ENCODE measurements around the gene R3HDM4.

R3HDM4 gene

GRCh38 chr19:913080-913748, at the start of gene R3HDM4:
TSS of gene R3HDM4 (minus strand) at chr19:913219. CDS start at chr19:913157, 62 bp downstream.
- TF ChIP-seq EZH2 (IDR thresholded peaks at IDR 0.05; ENCODE audit: borderline replicate concordance, low read length) (no peak), CTCF (IDR thresholded peaks at IDR 0.05; ENCODE audit: low read length) (no peak)
- peak within 1 kb of the TSS; percentile 70; the same call in 1 of the 2 replicates for H2AFZ ChIP-seq (ENCODE audit: low read length)
- peak within 1 kb of the TSS; percentile 93 for H3K4me2 ChIP-seq (ENCODE audit: low read length)
- H3K27ac ChIP-seq (ENCODE audit: low read depth, low read length, poor library complexity, severe bottlenecking) = peak within 1 kb of the TSS; percentile 58
- no peaks in the 10 kb centered on the region for H4K20me1 ChIP-seq (ENCODE audit: insufficient read depth, low read length)
- peaks cover 3% of the 10 kb centered on the region; the same call in 1 of the 2 replicates for H3F3A ChIP-seq (ENCODE audit: insufficient read depth, low read length)
- no peaks in the 10 kb centered on the region for H3K79me2 ChIP-seq (ENCODE audit: insufficient read depth, low read length)
- H3K27me3 ChIP-seq (ENCODE audit: insufficient read depth, low read length) = peaks cover 10% of the 10 kb centered on the region; the same call in 1 of the 2 replicates
- H3K4me1 ChIP-seq (ENCODE audit: insufficient read depth, low read length, severe bottlenecking) = peaks cover 42% of the 10 kb centered on the region
- H3K9me2 ChIP-seq (ENCODE audit: low read depth, low read length) = no peaks in the 10 kb centered on the region
- H3K9me3 ChIP-seq (ENCODE audit: low read length) = no peaks in the 10 kb centered on the region
- peak within 1 kb of the TSS; percentile 87 for H3K4me3 ChIP-seq (ENCODE audit: low read depth, low read length, poor library complexity, severe bottlenecking)
- 0 out of 2 replicates have a peak, but pooled peaks cover 6% of the 10 kb centered on the region for H3K36me3 ChIP-seq (ENCODE audit: insufficient read depth, low read length)
- H3K9ac ChIP-seq (ENCODE audit: low read length) = peak within 1 kb of the TSS; percentile 92

- Histone ChIP-seq H3F3A (ENCODE audit: insufficient read depth, low read length) (no peaks in the 10 kb centered on the region), H3K9me3 (ENCODE audit: low read length) (no peaks in the 10 kb centered on the region), H3K36me3 (ENCODE audit: insufficient read depth, low read length) (no peaks in the 10 kb centered on the region), H3K79me2 (ENCODE audit: insufficient read depth, low read length) (no peaks in the 10 kb centered on the region), H3K27me3 (ENCODE audit: insufficient read depth, low read length) (0 out of 2 replicates have a peak, but pooled peaks cover 15% of the 10 kb centered on the region), H3K4me1 (ENCODE audit: insufficient read depth, low read length, severe bottlenecking) (no peaks in the 10 kb centered on the region), H3K9me2 (ENCODE audit: low read depth, low read length) (no peaks in the 10 kb centered on the region), H4K20me1 (ENCODE audit: insufficient read depth, low read length) (no peaks in the 10 kb centered on the region), H3K9ac (ENCODE audit: low read length) (no peak overlapping the region), H3K27ac (ENCODE audit: low read depth, low read length, poor library complexity, severe bottlenecking) (no peak overlapping the region), H3K4me3 (ENCODE audit: low read depth, low read length, poor library complexity, severe bottlenecking) (no peak overlapping the region), H2AFZ (ENCODE audit: low read length) (no peak overlapping the region), H3K4me2 (ENCODE audit: low read length) (no peak overlapping the region)
- TF ChIP-seq CTCF (IDR thresholded peaks at IDR 0.05; ENCODE audit: low read length) = no peak
- TF ChIP-seq EZH2 (IDR thresholded peaks at IDR 0.05; ENCODE audit: borderline replicate concordance, low read length) = no peak
Observed at GRCh38 chr19:961866-962620, 49.0 kb upstream of the R3HDM4 start.

GRCh38 chr19:960601-960938, 47.6 kb upstream of the R3HDM4 start:
- Histone ChIP-seq H2AFZ (ENCODE audit: low read length) (no peak overlapping the region), H3K4me3 (ENCODE audit: low read depth, low read length, poor library complexity, severe bottlenecking) (no peak overlapping the region), H3K9me3 (ENCODE audit: low read length) (no peaks in the 10 kb centered on the region), H3K4me2 (ENCODE audit: low read length) (no peak overlapping the region), H4K20me1 (ENCODE audit: insufficient read depth, low read length) (no peaks in the 10 kb centered on the region), H3K36me3 (ENCODE audit: insufficient read depth, low read length) (no peaks in the 10 kb centered on the region), H3F3A (ENCODE audit: insufficient read depth, low read length) (no peaks in the 10 kb centered on the region), H3K27me3 (ENCODE audit: insufficient read depth, low read length) (peaks cover 15% of the 10 kb centered on the region; the same call in 1 of the 2 replicates), H3K9me2 (ENCODE audit: low read depth, low read length) (no peaks in the 10 kb centered on the region), H3K9ac (ENCODE audit: low read length) (no peak overlapping the region), H3K27ac (ENCODE audit: low read depth, low read length, poor library complexity, severe bottlenecking) (no peak overlapping the region), H3K4me1 (ENCODE audit: insufficient read depth, low read length, severe bottlenecking) (no peaks in the 10 kb centered on the region), H3K79me2 (ENCODE audit: insufficient read depth, low read length) (no peaks in the 10 kb centered on the region)
- TF ChIP-seq EZH2 (IDR thresholded peaks at IDR 0.05; ENCODE audit: borderline replicate concordance, low read length) = no peak
- no peak for TF ChIP-seq CTCF (IDR thresholded peaks at IDR 0.05; ENCODE audit: low read length)

Data from OCI-LY1 (cell line).